ENCODE results near the gene MARCHF3. TPM values are rescaled to one million over a fixed set of nuclear protein-coding genes. Genes with fewer than 3 reads are reported as not detected.

The MARCHF3 gene
- total RNA-seq, 1 experiment from 2014 or later, result 16.1 TPM

DNA sequence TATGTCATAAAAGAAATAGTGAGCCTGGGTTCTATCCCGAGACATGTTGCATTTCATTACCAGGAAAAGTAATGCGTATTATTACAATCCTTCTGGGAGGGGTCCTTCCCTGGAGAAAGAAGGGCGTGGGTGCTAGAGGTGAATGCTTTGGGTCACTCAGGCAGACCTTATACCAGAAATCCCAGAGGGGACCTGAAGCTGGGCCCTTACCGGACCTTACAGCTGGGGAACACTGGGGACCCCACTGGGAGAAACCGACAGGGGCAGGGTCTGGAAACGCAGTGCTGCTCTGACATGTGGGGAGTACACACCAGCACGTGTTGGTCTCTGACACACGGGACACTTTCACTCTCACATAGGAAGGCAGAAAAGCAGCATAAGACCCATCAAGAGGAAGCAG is 182.1 kb downstream of the MARCHF3 start (continued):
- TF ChIP-seq, protein P1, sequence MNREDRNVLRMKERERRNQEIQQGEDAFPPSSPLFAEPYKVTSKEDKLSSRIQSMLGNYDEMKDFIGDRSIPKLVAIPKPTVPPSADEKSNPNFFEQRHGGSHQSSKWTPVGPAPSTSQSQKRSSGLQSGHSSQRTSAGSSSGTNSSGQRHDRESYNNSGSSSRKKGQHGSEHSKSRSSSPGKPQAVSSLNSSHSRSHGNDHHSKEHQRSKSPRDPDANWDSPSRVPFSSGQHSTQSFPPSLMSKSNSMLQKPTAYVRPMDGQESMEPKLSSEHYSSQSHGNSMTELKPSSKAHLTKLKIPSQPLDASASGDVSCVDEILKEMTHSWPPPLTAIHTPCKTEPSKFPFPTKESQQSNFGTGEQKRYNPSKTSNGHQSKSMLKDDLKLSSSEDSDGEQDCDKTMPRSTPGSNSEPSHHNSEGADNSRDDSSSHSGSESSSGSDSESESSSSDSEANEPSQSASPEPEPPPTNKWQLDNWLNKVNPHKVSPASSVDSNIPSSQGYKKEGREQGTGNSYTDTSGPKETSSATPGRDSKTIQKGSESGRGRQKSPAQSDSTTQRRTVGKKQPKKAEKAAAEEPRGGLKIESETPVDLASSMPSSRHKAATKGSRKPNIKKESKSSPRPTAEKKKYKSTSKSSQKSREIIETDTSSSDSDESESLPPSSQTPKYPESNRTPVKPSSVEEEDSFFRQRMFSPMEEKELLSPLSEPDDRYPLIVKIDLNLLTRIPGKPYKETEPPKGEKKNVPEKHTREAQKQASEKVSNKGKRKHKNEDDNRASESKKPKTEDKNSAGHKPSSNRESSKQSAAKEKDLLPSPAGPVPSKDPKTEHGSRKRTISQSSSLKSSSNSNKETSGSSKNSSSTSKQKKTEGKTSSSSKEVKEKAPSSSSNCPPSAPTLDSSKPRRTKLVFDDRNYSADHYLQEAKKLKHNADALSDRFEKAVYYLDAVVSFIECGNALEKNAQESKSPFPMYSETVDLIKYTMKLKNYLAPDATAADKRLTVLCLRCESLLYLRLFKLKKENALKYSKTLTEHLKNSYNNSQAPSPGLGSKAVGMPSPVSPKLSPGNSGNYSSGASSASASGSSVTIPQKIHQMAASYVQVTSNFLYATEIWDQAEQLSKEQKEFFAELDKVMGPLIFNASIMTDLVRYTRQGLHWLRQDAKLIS (CRISPR knock-in tag; IDR thresholded peaks at IDR 0.05; ENCODE audit: borderline replicate concordance), result no peak
- TF ChIP-seq CREB1 (CRISPR knock-in tag; IDR thresholded peaks at IDR 0.05) (no peak), NR1H2 (CRISPR knock-in tag; IDR thresholded peaks at IDR 0.05) (no peak), FOXP1 (CRISPR knock-in tag; IDR thresholded peaks at IDR 0.05; ENCODE audit: borderline replicate concordance) (no peak), GRHL2 (CRISPR knock-in tag; IDR thresholded peaks at IDR 0.05; ENCODE audit: insufficient replicate concordance, severe bottlenecking) (no peak)
- TF ChIP-seq, protein P2, sequence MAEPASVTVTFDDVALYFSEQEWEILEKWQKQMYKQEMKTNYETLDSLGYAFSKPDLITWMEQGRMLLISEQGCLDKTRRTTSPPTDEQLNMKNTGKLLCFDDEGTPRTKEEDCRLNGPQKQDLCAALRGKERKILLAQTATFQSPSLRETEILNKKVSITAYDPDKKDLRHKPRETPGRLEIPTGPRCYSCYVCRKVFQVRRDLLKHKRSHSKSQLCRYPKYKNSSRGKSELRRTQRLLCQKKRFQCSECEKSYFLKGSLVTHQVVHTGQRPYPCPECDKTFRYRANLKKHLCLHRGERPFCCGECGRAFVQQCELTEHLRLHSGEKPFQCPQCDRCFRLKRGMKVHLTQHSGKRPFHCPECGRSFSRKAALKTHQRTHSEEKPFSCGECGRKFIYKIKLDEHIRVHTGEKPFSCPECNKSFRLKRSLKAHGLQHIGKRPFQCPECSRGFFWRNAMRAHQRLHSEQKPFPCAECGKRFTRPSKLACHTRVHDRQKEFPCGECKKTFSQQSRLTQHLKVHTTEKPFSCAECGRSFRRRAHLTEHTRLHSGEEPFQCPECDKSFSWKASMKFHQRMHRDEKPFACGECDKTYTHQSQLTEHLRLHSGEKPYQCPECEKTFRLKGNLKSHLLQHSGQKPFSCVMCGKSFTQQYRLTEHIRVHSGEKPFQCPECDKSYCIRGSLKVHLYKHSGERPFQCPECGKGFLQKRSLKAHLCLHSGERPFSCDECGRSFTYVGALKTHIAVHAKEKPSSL (CRISPR knock-in tag; conservative IDR thresholded peaks at IDR 0.05), result no peak

DNA sequence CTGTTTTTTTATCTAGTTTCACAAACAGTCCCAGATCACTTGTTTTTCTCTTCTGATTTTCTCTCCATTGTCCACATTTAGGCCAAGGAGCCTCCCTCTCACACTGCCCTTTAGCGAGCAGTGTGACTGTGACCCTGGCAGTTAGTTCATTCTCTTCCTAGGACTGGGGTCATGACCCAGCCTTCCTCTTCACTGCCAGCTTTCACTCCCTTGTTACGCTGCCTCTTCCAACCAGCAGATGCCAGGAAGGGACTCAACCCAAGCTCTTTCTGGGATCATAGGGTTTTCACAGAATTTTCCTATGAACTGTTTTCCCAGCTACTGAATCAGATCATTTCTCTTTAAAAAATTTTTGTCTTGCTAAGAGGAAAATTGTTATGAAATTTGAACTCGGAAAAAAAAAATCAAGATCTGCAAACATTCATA is 182.5 kb downstream of the MARCHF3 start:
- no peak overlapping the region for H3K4me3 Mint-ChIP-seq
- H3K9me3 Mint-ChIP-seq, result no peaks in the 10 kb centered on the region
- peak overlapping the region; percentile 94 for H3K27ac Mint-ChIP-seq
- ATAC-seq, result peak; percentile 13; the same call in 1 of the 2 replicates
- DNase-seq (ENCODE audit: low spot score), result no peak
- POLR2A ChIA-PET, result interaction anchor here (0.7 kb wide), 1 partner anchor 63 kb away, joined by 3 read pairs; no protein-coding TSS in a partner anchor
- H3K36me3 Mint-ChIP-seq, result peaks cover 15% of the 10 kb centered on the region
- CTCF ChIA-PET, result no interaction called here
- H3K27me3 Mint-ChIP-seq (ENCODE audit: low read depth), result no peaks in the 10 kb centered on the region; the same call in 1 of the 2 replicates
- H3K4me1 Mint-ChIP-seq, result peaks cover 77% of the 10 kb centered on the region
- TF ChIP-seq FOXJ3 (CRISPR knock-in tag; IDR thresholded peaks at IDR 0.05; ENCODE audit: borderline replicate concordance), result no peak
- TF ChIP-seq, protein P3, sequence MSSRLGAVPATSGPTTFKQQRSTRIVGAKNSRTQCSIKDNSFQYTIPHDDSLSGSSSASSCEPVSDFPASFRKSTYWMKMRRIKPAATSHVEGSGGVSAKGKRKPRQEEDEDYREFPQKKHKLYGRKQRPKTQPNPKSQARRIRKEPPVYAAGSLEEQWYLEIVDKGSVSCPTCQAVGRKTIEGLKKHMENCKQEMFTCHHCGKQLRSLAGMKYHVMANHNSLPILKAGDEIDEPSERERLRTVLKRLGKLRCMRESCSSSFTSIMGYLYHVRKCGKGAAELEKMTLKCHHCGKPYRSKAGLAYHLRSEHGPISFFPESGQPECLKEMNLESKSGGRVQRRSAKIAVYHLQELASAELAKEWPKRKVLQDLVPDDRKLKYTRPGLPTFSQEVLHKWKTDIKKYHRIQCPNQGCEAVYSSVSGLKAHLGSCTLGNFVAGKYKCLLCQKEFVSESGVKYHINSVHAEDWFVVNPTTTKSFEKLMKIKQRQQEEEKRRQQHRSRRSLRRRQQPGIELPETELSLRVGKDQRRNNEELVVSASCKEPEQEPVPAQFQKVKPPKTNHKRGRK (CRISPR knock-in tag; IDR thresholded peaks at IDR 0.05; ENCODE audit: borderline replicate concordance), result no peak
- TF ChIP-seq ATF1 (CRISPR knock-in tag; IDR thresholded peaks at IDR 0.05), result no peak
- TF ChIP-seq ZNF232 (CRISPR knock-in tag; IDR thresholded peaks at IDR 0.05), result no peak
- TF ChIP-seq, protein P4, sequence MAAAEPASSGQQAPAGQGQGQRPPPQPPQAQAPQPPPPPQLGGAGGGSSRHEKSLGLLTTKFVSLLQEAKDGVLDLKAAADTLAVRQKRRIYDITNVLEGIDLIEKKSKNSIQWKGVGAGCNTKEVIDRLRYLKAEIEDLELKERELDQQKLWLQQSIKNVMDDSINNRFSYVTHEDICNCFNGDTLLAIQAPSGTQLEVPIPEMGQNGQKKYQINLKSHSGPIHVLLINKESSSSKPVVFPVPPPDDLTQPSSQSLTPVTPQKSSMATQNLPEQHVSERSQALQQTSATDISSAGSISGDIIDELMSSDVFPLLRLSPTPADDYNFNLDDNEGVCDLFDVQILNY (CRISPR knock-in tag; IDR thresholded peaks at IDR 0.05), result no peak
- no peak for TF ChIP-seq ZNF263 (CRISPR knock-in tag; IDR thresholded peaks at IDR 0.05; ENCODE audit: low read depth)
- TF ChIP-seq JUN (CRISPR knock-in tag; IDR thresholded peaks at IDR 0.05), result no peak
- no peak for TF ChIP-seq ZNF219 (CRISPR knock-in tag; IDR thresholded peaks at IDR 0.05; ENCODE audit: borderline replicate concordance)
- TF ChIP-seq, protein P5, sequence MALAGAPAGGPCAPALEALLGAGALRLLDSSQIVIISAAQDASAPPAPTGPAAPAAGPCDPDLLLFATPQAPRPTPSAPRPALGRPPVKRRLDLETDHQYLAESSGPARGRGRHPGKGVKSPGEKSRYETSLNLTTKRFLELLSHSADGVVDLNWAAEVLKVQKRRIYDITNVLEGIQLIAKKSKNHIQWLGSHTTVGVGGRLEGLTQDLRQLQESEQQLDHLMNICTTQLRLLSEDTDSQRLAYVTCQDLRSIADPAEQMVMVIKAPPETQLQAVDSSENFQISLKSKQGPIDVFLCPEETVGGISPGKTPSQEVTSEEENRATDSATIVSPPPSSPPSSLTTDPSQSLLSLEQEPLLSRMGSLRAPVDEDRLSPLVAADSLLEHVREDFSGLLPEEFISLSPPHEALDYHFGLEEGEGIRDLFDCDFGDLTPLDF (CRISPR knock-in tag; IDR thresholded peaks at IDR 0.05), result no peak
- TF ChIP-seq, protein P6, sequence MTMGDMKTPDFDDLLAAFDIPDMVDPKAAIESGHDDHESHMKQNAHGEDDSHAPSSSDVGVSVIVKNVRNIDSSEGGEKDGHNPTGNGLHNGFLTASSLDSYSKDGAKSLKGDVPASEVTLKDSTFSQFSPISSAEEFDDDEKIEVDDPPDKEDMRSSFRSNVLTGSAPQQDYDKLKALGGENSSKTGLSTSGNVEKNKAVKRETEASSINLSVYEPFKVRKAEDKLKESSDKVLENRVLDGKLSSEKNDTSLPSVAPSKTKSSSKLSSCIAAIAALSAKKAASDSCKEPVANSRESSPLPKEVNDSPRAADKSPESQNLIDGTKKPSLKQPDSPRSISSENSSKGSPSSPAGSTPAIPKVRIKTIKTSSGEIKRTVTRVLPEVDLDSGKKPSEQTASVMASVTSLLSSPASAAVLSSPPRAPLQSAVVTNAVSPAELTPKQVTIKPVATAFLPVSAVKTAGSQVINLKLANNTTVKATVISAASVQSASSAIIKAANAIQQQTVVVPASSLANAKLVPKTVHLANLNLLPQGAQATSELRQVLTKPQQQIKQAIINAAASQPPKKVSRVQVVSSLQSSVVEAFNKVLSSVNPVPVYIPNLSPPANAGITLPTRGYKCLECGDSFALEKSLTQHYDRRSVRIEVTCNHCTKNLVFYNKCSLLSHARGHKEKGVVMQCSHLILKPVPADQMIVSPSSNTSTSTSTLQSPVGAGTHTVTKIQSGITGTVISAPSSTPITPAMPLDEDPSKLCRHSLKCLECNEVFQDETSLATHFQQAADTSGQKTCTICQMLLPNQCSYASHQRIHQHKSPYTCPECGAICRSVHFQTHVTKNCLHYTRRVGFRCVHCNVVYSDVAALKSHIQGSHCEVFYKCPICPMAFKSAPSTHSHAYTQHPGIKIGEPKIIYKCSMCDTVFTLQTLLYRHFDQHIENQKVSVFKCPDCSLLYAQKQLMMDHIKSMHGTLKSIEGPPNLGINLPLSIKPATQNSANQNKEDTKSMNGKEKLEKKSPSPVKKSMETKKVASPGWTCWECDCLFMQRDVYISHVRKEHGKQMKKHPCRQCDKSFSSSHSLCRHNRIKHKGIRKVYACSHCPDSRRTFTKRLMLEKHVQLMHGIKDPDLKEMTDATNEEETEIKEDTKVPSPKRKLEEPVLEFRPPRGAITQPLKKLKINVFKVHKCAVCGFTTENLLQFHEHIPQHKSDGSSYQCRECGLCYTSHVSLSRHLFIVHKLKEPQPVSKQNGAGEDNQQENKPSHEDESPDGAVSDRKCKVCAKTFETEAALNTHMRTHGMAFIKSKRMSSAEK (CRISPR knock-in tag; IDR thresholded peaks at IDR 0.05; ENCODE audit: borderline replicate concordance), result no peak
- TF ChIP-seq, protein P7, sequence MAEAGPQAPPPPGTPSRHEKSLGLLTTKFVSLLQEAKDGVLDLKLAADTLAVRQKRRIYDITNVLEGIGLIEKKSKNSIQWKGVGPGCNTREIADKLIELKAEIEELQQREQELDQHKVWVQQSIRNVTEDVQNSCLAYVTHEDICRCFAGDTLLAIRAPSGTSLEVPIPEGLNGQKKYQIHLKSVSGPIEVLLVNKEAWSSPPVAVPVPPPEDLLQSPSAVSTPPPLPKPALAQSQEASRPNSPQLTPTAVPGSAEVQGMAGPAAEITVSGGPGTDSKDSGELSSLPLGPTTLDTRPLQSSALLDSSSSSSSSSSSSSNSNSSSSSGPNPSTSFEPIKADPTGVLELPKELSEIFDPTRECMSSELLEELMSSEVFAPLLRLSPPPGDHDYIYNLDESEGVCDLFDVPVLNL (CRISPR knock-in tag; IDR thresholded peaks at IDR 0.05; ENCODE audit: borderline replicate concordance, low read depth), result no peak
- TF ChIP-seq EMX1 (CRISPR knock-in tag; IDR thresholded peaks at IDR 0.05), result no peak
- TF ChIP-seq FOXP1 (CRISPR knock-in tag; IDR thresholded peaks at IDR 0.05; ENCODE audit: borderline replicate concordance), result no peak

Measured in WTC11 (cell line).